Endothelial cell of umbilical vein (primary cell): ENCODE measurements around the gene SELENOF. TPM values are rescaled to one million over a fixed set of nuclear protein-coding genes. Genes with fewer than 3 reads are reported as not detected.

ENCODE experiments used
- BruUV-seq: library from RNA; stranded (reverse); fragments of 400-500 nt; replicated peaks from 2 replicates; lab custom pipeline; 2021; lab: Mats Ljungman, UMichigan
- CTCF ChIA-PET: fragments of 300-600, 350-600 bp; sonication (Branson Sonifier 250); formaldehyde crosslinking; loops from one replicate; lab custom pipeline; 2021; ENCODE audit warnings: antibody characterized with exemption, inconsistent platforms; lab: Charles Lee
- POLR2A ChIA-PET: fragments of 300-600, 350-600 bp; sonication (Branson Sonifier 250); formaldehyde crosslinking; loops from one replicate; lab custom pipeline; 2021; ENCODE audit warnings: antibody characterized with exemption, inconsistent platforms; lab: Charles Lee
- DNase-seq: peaks from one replicate; pipeline ENCODE4 v3.0.0-alpha.2; 2011; ENCODE audit warnings: low read depth, low spot score
- FAIRE-seq: peaks from 2 replicates; lab custom pipeline; 2011; peaks lifted over from hg19 to GRCh38; lab: Jason Lieb, UNC
- H2AFZ ChIP-seq: 2 replicates; pipeline ENCODE4 v1.6.0; 2012; ENCODE audit warnings: low read depth, low read length, control low read depth, inconsistent platforms
- H3K27ac ChIP-seq: 2 replicates; pipeline ENCODE4 v1.5.1; 2011; ENCODE audit warnings: low read depth, mild to moderate bottlenecking, control low read depth, low read length, moderate library complexity; ENCODE audit not compliant: insufficient read depth
- H3K27me3 ChIP-seq, 2 experiments: 2 replicates each; pipeline versions ENCODE4 v1.6.0 to v1.6.1; 2011; ENCODE audit warnings: low read length in 2 of 2, mixed read lengths in 1 of 2; ENCODE audit not compliant: control insufficient read depth in 2 of 2, insufficient read depth in 2 of 2
- H3K36me3 ChIP-seq, 2 experiments: 2 replicates in 1 of 2; 3 replicates in 1 of 2; pipeline ENCODE4 v1.5.1; 2011; ENCODE audit warnings: low read length in 2 of 2, mild to moderate bottlenecking in 1 of 2, moderate library complexity in 1 of 2; ENCODE audit not compliant: control insufficient read depth in 2 of 2, insufficient read depth in 2 of 2; ENCODE audit errors: extremely low read depth in 1 of 2
- H3K4me1 ChIP-seq: 3 replicates; pipeline ENCODE4 v1.5.1; 2011; ENCODE audit warnings: mild to moderate bottlenecking, low read length; ENCODE audit not compliant: control insufficient read depth, insufficient read depth; ENCODE audit errors: extremely low read depth
- H3K4me2 ChIP-seq: 2 replicates; pipeline ENCODE4 v1.6.1; 2011; ENCODE audit warnings: low read length, control low read depth, mixed read lengths; ENCODE audit not compliant: insufficient read depth
- H3K4me3 ChIP-seq, 3 experiments: fragments of 200-600 bp in 1 of 3; sonication (generic), shearing (Covaris generic) in 1 of 3; replicated peaks in 1 of 3; 2 replicates each; pipeline ENCODE4 v1.5.1; 2011 to 2016; ENCODE audit warnings: control low read depth in 3 of 3, low read length in 3 of 3, mild to moderate bottlenecking in 2 of 3, inconsistent platforms in 1 of 3, low read depth in 1 of 3, moderate library complexity in 1 of 3; ENCODE audit not compliant: insufficient read depth in 1 of 3
- H3K79me2 ChIP-seq: 2 replicates; pipeline ENCODE4 v1.6.0; 2012; ENCODE audit warnings: low read length, inconsistent platforms; ENCODE audit not compliant: control insufficient read depth, insufficient read depth
- H3K9ac ChIP-seq: replicated peaks from 2 replicates; pipeline ENCODE3; 2011; ENCODE audit warnings: low read length, control low read depth; ENCODE audit not compliant: insufficient read depth; ENCODE audit errors: extremely low read depth
- H3K9me1 ChIP-seq: replicated peaks from 3 replicates; pipeline ENCODE4 v1.6.0; 2011; ENCODE audit warnings: mild to moderate bottlenecking, low read length; ENCODE audit not compliant: control insufficient read depth, insufficient read depth; ENCODE audit errors: extremely low read depth
- H3K9me3 ChIP-seq: replicated peaks from 2 replicates; pipeline ENCODE4 v1.5.1; 2012; ENCODE audit warnings: low read length, inconsistent platforms; ENCODE audit not compliant: control insufficient read depth, insufficient read depth
- H4K20me1 ChIP-seq: replicated peaks from 2 replicates; pipeline ENCODE3; 2011; ENCODE audit warnings: mild to moderate bottlenecking, low read length; ENCODE audit not compliant: control insufficient read depth, insufficient read depth; ENCODE audit errors: extremely low read depth
- CTCF ChIP-seq, 2 donors: IDR thresholded peaks; 1 replicate in 1 of 2; 2 replicates in 1 of 2; pipeline ENCODE4 v1.5.1; 2011; ENCODE audit warnings: low read length in 2 of 2, mild to moderate bottlenecking in 2 of 2, moderate library complexity in 2 of 2, control low read depth in 1 of 2, inconsistent platforms in 1 of 2, low read depth in 1 of 2; ENCODE audit not compliant: insufficient read depth in 1 of 2; ENCODE audit errors: extremely low read depth in 1 of 2
- EZH2 ChIP-seq: IDR thresholded peaks from 2 replicates; pipeline ENCODE4 v1.6.1; 2012; ENCODE audit warnings: borderline replicate concordance, low read depth, mild to moderate bottlenecking, moderate library complexity, low read length, inconsistent platforms; ENCODE audit not compliant: severe bottlenecking
- FOS ChIP-seq: IDR thresholded peaks from 2 replicates; pipeline ENCODE4 v1.6.1; 2011; ENCODE audit warnings: mild to moderate bottlenecking, low read length, moderate library complexity, borderline replicate concordance; ENCODE audit not compliant: insufficient read depth
- GATA2 ChIP-seq: IDR thresholded peaks from 2 replicates; pipeline ENCODE4 v1.7.0; 2011; ENCODE audit warnings: low read depth, mild to moderate bottlenecking, moderate library complexity, mixed read lengths, low read length; ENCODE audit not compliant: insufficient read length, insufficient read depth
- JUN ChIP-seq: IDR thresholded peaks from 2 replicates; pipeline ENCODE4 v1.6.1; 2011; ENCODE audit warnings: borderline replicate concordance, low read depth; ENCODE audit not compliant: insufficient read length, insufficient read depth
- MAX ChIP-seq: IDR thresholded peaks from 2 replicates; pipeline ENCODE4 v1.6.1; 2011; ENCODE audit not compliant: insufficient read depth, insufficient read length
- MYC ChIP-seq: IDR thresholded peaks from one replicate; pipeline ENCODE4 v1.6.1; 2011; ENCODE audit warnings: mild to moderate bottlenecking, low read depth, low read length
- POLR2A ChIP-seq: IDR thresholded peaks from 2 replicates; pipeline ENCODE4 v1.6.1; 2012; ENCODE audit warnings: low read depth, mild to moderate bottlenecking, control low read depth, low read length
- POLR2AphosphoS5 ChIP-seq: IDR thresholded peaks from 2 replicates; pipeline ENCODE4 v1.6.1; 2012; ENCODE audit warnings: low read depth, mild to moderate bottlenecking, control low read depth, low read length, moderate library complexity; ENCODE audit not compliant: insufficient read depth
- dilution Hi-C: fragments of 300-500 bp; cut with MboI; formaldehyde crosslinking; loops from one replicate; pipeline ENCODE4 v1.15.0; 2019; ENCODE audit warnings: low sequenced_read_pairs; ENCODE audit not compliant: extremely low pct_ligation_motif_present
- intact Hi-C: fragments of 100-400 bp; cut with micrococcal nuclease; formaldehyde crosslinking; loops from one replicate; pipeline ENCODE4 v1.10.0; 2022
- polyA plus RNA-seq, 4 experiments: library from polyadenylated mRNA; depleted of rRNA in 3 of 4; stranded (reverse) in 3 of 4; unstranded in 1 of 4; fragments of >200 nt; gene quantifications; 2 replicates each; pipeline versions ENCODE4 v1.2.1 to v1.2.3, GENCODE V29; 2011 to 2012; ENCODE audit warnings: missing spikeins in 1 of 4
- total RNA-seq: library from RNA; stranded (reverse); gene quantifications from 2 replicates; pipeline ENCODE4 v1.2.3, GENCODE V29; 2021

SELENOF gene
- total and polyA plus RNA-seq, 2 donors (not counting 3 experiments of a cell fraction or from before 2014, with no cell fraction given): 102 to 202 TPM

GRCh38 chr1:86906419-86906818, 7.5 kb downstream of the SELENOF start:
- H3K9ac ChIP-seq: no peak overlapping the region
- H3K4me1 ChIP-seq: no peaks in the 10 kb centered on the region
- H3K4me2 ChIP-seq: no peak overlapping the region
- peaks cover 0 to 6% of the 10 kb centered on the region in 2 experiments for H3K36me3 ChIP-seq
- peaks cover 15% of the 10 kb centered on the region for H4K20me1 ChIP-seq
- no peaks in the 10 kb centered on the region for H3K9me1 ChIP-seq
- intact Hi-C loops: no loop called here
- H2AFZ ChIP-seq: no peak overlapping the region
- H3K27ac ChIP-seq: no peak overlapping the region
- dilution Hi-C loops: no loop called here
- CTCF ChIA-PET: interaction anchor here (0.6 kb wide), 1 partner anchor 24 kb away, joined by 4 read pairs; no protein-coding TSS in a partner anchor
- POLR2A ChIA-PET: no interaction called here
- DNase-seq: peak; percentile 63
- no TSS peak for BruUV-seq
- H3K27me3 ChIP-seq: no peaks in the 10 kb centered on the region
- H3K4me3 ChIP-seq: no peak overlapping the region
- FAIRE-seq: no peak
- H3K79me2 ChIP-seq: peaks cover 89% of the 10 kb centered on the region
- TF ChIP-seq POLR2AphosphoS5 (no peak), GATA2 (no peak), MYC (no peak), POLR2A (no peak), EZH2 (no peak), FOS (no peak), MAX (no peak), JUN (no peak), CTCF (IDR thresholded peaks at IDR 0.05; ENCODE audit: extremely low read depth in 1 of 2, insufficient read depth in 1 of 2, low read depth in 1 of 2, low read length in 2 of 2) (no peak)
- H3K9me3 ChIP-seq: no peaks in the 10 kb centered on the region
